ENCODE measurements around the gene GNB2.

DNA sequence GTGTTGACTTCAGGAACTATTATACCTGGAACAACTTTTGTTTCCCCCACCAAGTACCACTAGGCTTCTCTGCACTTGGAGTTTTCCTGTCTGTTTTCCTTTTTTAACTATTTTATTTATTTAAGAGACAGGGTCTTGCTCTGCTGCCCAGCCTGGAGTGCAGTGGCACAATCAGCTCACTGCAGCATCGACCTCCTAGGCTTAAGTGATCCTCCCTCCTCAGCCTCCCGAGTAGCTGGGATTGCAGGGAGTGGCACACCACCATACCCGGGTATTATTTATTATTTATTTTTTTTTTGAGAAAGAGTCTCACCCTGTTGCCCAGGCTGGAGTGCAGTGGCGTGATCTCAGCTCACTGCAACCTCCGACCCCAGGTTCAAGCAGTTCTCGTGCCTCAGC lies 22.6 kb downstream of the GNB2 start:
- TF ChIP-seq EZH2phosphoT487 (IDR thresholded peaks at IDR 0.05; ENCODE audit: borderline replicate concordance): no peak
- TF ChIP-seq, protein P1, sequence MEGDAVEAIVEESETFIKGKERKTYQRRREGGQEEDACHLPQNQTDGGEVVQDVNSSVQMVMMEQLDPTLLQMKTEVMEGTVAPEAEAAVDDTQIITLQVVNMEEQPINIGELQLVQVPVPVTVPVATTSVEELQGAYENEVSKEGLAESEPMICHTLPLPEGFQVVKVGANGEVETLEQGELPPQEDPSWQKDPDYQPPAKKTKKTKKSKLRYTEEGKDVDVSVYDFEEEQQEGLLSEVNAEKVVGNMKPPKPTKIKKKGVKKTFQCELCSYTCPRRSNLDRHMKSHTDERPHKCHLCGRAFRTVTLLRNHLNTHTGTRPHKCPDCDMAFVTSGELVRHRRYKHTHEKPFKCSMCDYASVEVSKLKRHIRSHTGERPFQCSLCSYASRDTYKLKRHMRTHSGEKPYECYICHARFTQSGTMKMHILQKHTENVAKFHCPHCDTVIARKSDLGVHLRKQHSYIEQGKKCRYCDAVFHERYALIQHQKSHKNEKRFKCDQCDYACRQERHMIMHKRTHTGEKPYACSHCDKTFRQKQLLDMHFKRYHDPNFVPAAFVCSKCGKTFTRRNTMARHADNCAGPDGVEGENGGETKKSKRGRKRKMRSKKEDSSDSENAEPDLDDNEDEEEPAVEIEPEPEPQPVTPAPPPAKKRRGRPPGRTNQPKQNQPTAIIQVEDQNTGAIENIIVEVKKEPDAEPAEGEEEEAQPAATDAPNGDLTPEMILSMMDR (conservative IDR thresholded peaks at IDR 0.05; ENCODE audit: low read length): no peak

All from Loucy (cell line).